Endothelial cell of umbilical vein (primary cell): ENCODE results near the gene NOL6. TPM values are rescaled to one million over a fixed set of nuclear protein-coding genes. Genes with fewer than 3 reads are reported as not detected.

Experiments used
- BruUV-seq: library from RNA; stranded (reverse); fragments of 400-500 nt; replicated peaks from 2 replicates; lab custom pipeline; 2021; lab: Mats Ljungman, UMichigan
- CTCF ChIA-PET: fragments of 300-600, 350-600 bp; sonication (Branson Sonifier 250); formaldehyde crosslinking; loops from one replicate; lab custom pipeline; 2021; ENCODE audit warnings: antibody characterized with exemption, inconsistent platforms; lab: Charles Lee
- POLR2A ChIA-PET: fragments of 300-600, 350-600 bp; sonication (Branson Sonifier 250); formaldehyde crosslinking; loops from one replicate; lab custom pipeline; 2021; ENCODE audit warnings: antibody characterized with exemption, inconsistent platforms; lab: Charles Lee
- DNase-seq: peaks from one replicate; pipeline ENCODE4 v3.0.0-alpha.2; 2011; ENCODE audit warnings: low read depth, low spot score
- FAIRE-seq: peaks from 2 replicates; lab custom pipeline; 2011; peaks lifted over from hg19 to GRCh38; lab: Jason Lieb, UNC
- H2AFZ ChIP-seq: 2 replicates; pipeline ENCODE4 v1.6.0; 2012; ENCODE audit warnings: low read depth, low read length, control low read depth, inconsistent platforms
- H3K27ac ChIP-seq: 2 replicates; pipeline ENCODE4 v1.5.1; 2011; ENCODE audit warnings: low read depth, mild to moderate bottlenecking, control low read depth, low read length, moderate library complexity; ENCODE audit not compliant: insufficient read depth
- H3K27me3 ChIP-seq, 2 experiments: 2 replicates each; pipeline versions ENCODE4 v1.6.0 to v1.6.1; 2011; ENCODE audit warnings: low read length in 2 of 2, mixed read lengths in 1 of 2; ENCODE audit not compliant: control insufficient read depth in 2 of 2, insufficient read depth in 2 of 2
- H3K36me3 ChIP-seq, 2 experiments: 2 replicates in 1 of 2; 3 replicates in 1 of 2; pipeline ENCODE4 v1.5.1; 2011; ENCODE audit warnings: low read length in 2 of 2, mild to moderate bottlenecking in 1 of 2, moderate library complexity in 1 of 2; ENCODE audit not compliant: control insufficient read depth in 2 of 2, insufficient read depth in 2 of 2; ENCODE audit errors: extremely low read depth in 1 of 2
- H3K4me1 ChIP-seq: 3 replicates; pipeline ENCODE4 v1.5.1; 2011; ENCODE audit warnings: mild to moderate bottlenecking, low read length; ENCODE audit not compliant: control insufficient read depth, insufficient read depth; ENCODE audit errors: extremely low read depth
- H3K4me2 ChIP-seq: 2 replicates; pipeline ENCODE4 v1.6.1; 2011; ENCODE audit warnings: low read length, control low read depth, mixed read lengths; ENCODE audit not compliant: insufficient read depth
- H3K4me3 ChIP-seq, 3 experiments: fragments of 200-600 bp in 1 of 3; sonication (generic), shearing (Covaris generic) in 1 of 3; replicated peaks in 1 of 3; 2 replicates each; pipeline ENCODE4 v1.5.1; 2011 to 2016; ENCODE audit warnings: control low read depth in 3 of 3, low read length in 3 of 3, mild to moderate bottlenecking in 2 of 3, inconsistent platforms in 1 of 3, low read depth in 1 of 3, moderate library complexity in 1 of 3; ENCODE audit not compliant: insufficient read depth in 1 of 3
- H3K79me2 ChIP-seq: 2 replicates; pipeline ENCODE4 v1.6.0; 2012; ENCODE audit warnings: low read length, inconsistent platforms; ENCODE audit not compliant: control insufficient read depth, insufficient read depth
- H3K9ac ChIP-seq: replicated peaks from 2 replicates; pipeline ENCODE3; 2011; ENCODE audit warnings: low read length, control low read depth; ENCODE audit not compliant: insufficient read depth; ENCODE audit errors: extremely low read depth
- H3K9me1 ChIP-seq: replicated peaks from 3 replicates; pipeline ENCODE4 v1.6.0; 2011; ENCODE audit warnings: mild to moderate bottlenecking, low read length; ENCODE audit not compliant: control insufficient read depth, insufficient read depth; ENCODE audit errors: extremely low read depth
- H3K9me3 ChIP-seq: replicated peaks from 2 replicates; pipeline ENCODE4 v1.5.1; 2012; ENCODE audit warnings: low read length, inconsistent platforms; ENCODE audit not compliant: control insufficient read depth, insufficient read depth
- H4K20me1 ChIP-seq: replicated peaks from 2 replicates; pipeline ENCODE3; 2011; ENCODE audit warnings: mild to moderate bottlenecking, low read length; ENCODE audit not compliant: control insufficient read depth, insufficient read depth; ENCODE audit errors: extremely low read depth
- EZH2 ChIP-seq: IDR thresholded peaks from 2 replicates; pipeline ENCODE4 v1.6.1; 2012; ENCODE audit warnings: borderline replicate concordance, low read depth, mild to moderate bottlenecking, moderate library complexity, low read length, inconsistent platforms; ENCODE audit not compliant: severe bottlenecking
- FOS ChIP-seq: IDR thresholded peaks from 2 replicates; pipeline ENCODE4 v1.6.1; 2011; ENCODE audit warnings: mild to moderate bottlenecking, low read length, moderate library complexity, borderline replicate concordance; ENCODE audit not compliant: insufficient read depth
- GATA2 ChIP-seq: IDR thresholded peaks from 2 replicates; pipeline ENCODE4 v1.7.0; 2011; ENCODE audit warnings: low read depth, mild to moderate bottlenecking, moderate library complexity, mixed read lengths, low read length; ENCODE audit not compliant: insufficient read length, insufficient read depth
- JUN ChIP-seq: IDR thresholded peaks from 2 replicates; pipeline ENCODE4 v1.6.1; 2011; ENCODE audit warnings: borderline replicate concordance, low read depth; ENCODE audit not compliant: insufficient read length, insufficient read depth
- MYC ChIP-seq: IDR thresholded peaks from one replicate; pipeline ENCODE4 v1.6.1; 2011; ENCODE audit warnings: mild to moderate bottlenecking, low read depth, low read length
- POLR2A ChIP-seq: IDR thresholded peaks from 2 replicates; pipeline ENCODE4 v1.6.1; 2012; ENCODE audit warnings: low read depth, mild to moderate bottlenecking, control low read depth, low read length
- POLR2AphosphoS5 ChIP-seq: IDR thresholded peaks from 2 replicates; pipeline ENCODE4 v1.6.1; 2012; ENCODE audit warnings: low read depth, mild to moderate bottlenecking, control low read depth, low read length, moderate library complexity; ENCODE audit not compliant: insufficient read depth
- dilution Hi-C: fragments of 300-500 bp; cut with MboI; formaldehyde crosslinking; loops from one replicate; pipeline ENCODE4 v1.15.0; 2019; ENCODE audit warnings: low sequenced_read_pairs; ENCODE audit not compliant: extremely low pct_ligation_motif_present
- intact Hi-C: fragments of 100-400 bp; cut with micrococcal nuclease; formaldehyde crosslinking; loops from one replicate; pipeline ENCODE4 v1.10.0; 2022
- polyA plus RNA-seq, 4 experiments: library from polyadenylated mRNA; depleted of rRNA in 3 of 4; stranded (reverse) in 3 of 4; unstranded in 1 of 4; fragments of >200 nt; gene quantifications; 2 replicates each; pipeline versions ENCODE4 v1.2.1 to v1.2.3, GENCODE V29; 2011 to 2012; ENCODE audit warnings: missing spikeins in 1 of 4
- total RNA-seq: library from RNA; stranded (reverse); gene quantifications from 2 replicates; pipeline ENCODE4 v1.2.3, GENCODE V29; 2021
- TF ChIP-seq, protein P1 (sequence below), 2 donors: IDR thresholded peaks; 1 replicate in 1 of 2; 2 replicates in 1 of 2; pipeline ENCODE4 v1.5.1; 2011; ENCODE audit warnings: low read length in 2 of 2, mild to moderate bottlenecking in 2 of 2, moderate library complexity in 2 of 2, control low read depth in 1 of 2, inconsistent platforms in 1 of 2, low read depth in 1 of 2; ENCODE audit not compliant: insufficient read depth in 1 of 2; ENCODE audit errors: extremely low read depth in 1 of 2
- TF ChIP-seq, protein P2 (sequence below): IDR thresholded peaks from 2 replicates; pipeline ENCODE4 v1.6.1; 2011; ENCODE audit not compliant: insufficient read depth, insufficient read length

The NOL6 gene
- total and polyA plus RNA-seq, 2 donors (not counting 3 experiments of a cell fraction or from before 2014, with no cell fraction given) = 35.7 to 45.1 TPM

DNA sequence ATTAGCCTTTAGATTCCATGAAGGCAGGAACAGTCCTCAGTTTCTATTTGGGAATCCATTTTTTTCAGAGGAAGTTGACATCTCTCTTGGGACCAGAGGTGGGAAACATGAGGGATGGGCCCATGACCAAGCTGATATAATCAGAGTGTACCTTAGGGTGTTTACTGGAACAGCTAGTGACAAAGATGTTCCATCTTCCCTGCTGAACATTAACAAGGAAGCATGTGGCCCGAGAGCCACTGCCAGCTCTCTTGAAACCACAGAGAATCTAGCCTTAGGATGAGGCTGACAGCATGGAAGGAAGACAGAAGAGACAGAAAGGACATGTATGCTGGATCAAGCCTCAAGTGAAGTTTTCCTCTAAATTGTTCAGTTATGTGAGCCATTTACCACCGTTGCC is 42.3 kb downstream of the NOL6 start:
- BruUV-seq = no TSS peak
- FAIRE-seq = no peak
- intact Hi-C loops = no loop called here

More for the DNA sequence above, 42.3 kb downstream of the NOL6 start:
- no peaks in the 10 kb centered on the region for H3K4me1 ChIP-seq
- no peaks in the 10 kb centered on the region for H4K20me1 ChIP-seq
- H3K27me3 ChIP-seq = peaks cover 2 to 4% of the 10 kb centered on the region in 2 experiments
- POLR2A ChIA-PET = no interaction called here
- no peaks in the 10 kb centered on the region for H3K79me2 ChIP-seq
- no peak overlapping the region for H3K27ac ChIP-seq
- dilution Hi-C loops = no loop called here
- no peaks in the 10 kb centered on the region for H3K9me1 ChIP-seq
- no peak overlapping the region for H3K4me3 ChIP-seq
- H3K9ac ChIP-seq = no peak overlapping the region
- H3K4me2 ChIP-seq = no peak overlapping the region
- TF ChIP-seq JUN (no peak), MYC (no peak), EZH2 (no peak), GATA2 (no peak), FOS (no peak), POLR2AphosphoS5 (no peak), POLR2A (no peak)
- TF ChIP-seq, protein P1, sequence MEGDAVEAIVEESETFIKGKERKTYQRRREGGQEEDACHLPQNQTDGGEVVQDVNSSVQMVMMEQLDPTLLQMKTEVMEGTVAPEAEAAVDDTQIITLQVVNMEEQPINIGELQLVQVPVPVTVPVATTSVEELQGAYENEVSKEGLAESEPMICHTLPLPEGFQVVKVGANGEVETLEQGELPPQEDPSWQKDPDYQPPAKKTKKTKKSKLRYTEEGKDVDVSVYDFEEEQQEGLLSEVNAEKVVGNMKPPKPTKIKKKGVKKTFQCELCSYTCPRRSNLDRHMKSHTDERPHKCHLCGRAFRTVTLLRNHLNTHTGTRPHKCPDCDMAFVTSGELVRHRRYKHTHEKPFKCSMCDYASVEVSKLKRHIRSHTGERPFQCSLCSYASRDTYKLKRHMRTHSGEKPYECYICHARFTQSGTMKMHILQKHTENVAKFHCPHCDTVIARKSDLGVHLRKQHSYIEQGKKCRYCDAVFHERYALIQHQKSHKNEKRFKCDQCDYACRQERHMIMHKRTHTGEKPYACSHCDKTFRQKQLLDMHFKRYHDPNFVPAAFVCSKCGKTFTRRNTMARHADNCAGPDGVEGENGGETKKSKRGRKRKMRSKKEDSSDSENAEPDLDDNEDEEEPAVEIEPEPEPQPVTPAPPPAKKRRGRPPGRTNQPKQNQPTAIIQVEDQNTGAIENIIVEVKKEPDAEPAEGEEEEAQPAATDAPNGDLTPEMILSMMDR (IDR thresholded peaks at IDR 0.05; ENCODE audit: extremely low read depth in 1 of 2, insufficient read depth in 1 of 2, low read depth in 1 of 2, low read length in 2 of 2) = no peak
- TF ChIP-seq, protein P2, sequence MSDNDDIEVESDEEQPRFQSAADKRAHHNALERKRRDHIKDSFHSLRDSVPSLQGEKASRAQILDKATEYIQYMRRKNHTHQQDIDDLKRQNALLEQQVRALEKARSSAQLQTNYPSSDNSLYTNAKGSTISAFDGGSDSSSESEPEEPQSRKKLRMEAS = no peak
- no peaks in the 10 kb centered on the region for H3K36me3 ChIP-seq
- no peaks in the 10 kb centered on the region for H3K9me3 ChIP-seq
- H2AFZ ChIP-seq = no peak overlapping the region
- CTCF ChIA-PET = interaction anchor here (0.9 to 3.7 kb wide), 6 partner anchors 9 to 36 kb away, joined by 3 to 35 read pairs (median 6); partner anchors contain the start of gene AQP3
- no peak for DNase-seq
